ENCODE results near the gene ERBB4.
A peak's percentile ranks its signal among the peaks of the same experiment; 100 is the strongest.

The ERBB4 gene

DNA sequence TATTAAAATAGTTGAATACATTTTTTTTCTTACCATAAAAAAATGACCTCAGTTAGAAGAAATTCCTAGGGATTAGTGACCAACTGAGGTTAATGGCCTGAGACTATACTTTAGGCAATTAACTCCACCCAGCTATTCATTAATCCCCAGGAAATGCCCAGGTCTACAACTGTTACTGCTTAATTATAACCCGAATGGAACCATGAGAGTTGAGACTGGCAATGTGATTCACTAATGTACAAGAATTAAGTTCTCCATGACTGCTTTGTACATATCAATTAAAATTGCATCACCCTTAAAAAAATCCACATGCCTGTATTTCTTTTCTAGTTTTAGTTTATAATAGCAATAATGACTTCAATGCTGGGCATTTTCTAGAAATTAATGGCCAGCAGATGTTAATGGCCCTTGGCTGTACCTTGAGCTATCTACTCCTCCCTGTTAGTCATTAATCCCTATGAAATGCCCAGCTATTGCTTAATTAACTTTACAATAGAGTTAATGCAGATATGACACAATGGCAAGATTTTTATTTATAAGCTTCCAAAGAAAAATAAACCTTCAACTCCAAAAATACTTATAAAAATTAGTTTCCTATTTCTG lies 44.1 kb downstream of the ERBB4 start:
- no peak overlapping the region for H2AFZ ChIP-seq (ENCODE audit: low read length)
- TF ChIP-seq, protein P1, sequence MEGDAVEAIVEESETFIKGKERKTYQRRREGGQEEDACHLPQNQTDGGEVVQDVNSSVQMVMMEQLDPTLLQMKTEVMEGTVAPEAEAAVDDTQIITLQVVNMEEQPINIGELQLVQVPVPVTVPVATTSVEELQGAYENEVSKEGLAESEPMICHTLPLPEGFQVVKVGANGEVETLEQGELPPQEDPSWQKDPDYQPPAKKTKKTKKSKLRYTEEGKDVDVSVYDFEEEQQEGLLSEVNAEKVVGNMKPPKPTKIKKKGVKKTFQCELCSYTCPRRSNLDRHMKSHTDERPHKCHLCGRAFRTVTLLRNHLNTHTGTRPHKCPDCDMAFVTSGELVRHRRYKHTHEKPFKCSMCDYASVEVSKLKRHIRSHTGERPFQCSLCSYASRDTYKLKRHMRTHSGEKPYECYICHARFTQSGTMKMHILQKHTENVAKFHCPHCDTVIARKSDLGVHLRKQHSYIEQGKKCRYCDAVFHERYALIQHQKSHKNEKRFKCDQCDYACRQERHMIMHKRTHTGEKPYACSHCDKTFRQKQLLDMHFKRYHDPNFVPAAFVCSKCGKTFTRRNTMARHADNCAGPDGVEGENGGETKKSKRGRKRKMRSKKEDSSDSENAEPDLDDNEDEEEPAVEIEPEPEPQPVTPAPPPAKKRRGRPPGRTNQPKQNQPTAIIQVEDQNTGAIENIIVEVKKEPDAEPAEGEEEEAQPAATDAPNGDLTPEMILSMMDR (conservative IDR thresholded peaks at IDR 0.05; ENCODE audit: low read length), result no peak
- no peak for TF ChIP-seq EZH2phosphoT487 (IDR thresholded peaks at IDR 0.05; ENCODE audit: borderline replicate concordance)

DNA sequence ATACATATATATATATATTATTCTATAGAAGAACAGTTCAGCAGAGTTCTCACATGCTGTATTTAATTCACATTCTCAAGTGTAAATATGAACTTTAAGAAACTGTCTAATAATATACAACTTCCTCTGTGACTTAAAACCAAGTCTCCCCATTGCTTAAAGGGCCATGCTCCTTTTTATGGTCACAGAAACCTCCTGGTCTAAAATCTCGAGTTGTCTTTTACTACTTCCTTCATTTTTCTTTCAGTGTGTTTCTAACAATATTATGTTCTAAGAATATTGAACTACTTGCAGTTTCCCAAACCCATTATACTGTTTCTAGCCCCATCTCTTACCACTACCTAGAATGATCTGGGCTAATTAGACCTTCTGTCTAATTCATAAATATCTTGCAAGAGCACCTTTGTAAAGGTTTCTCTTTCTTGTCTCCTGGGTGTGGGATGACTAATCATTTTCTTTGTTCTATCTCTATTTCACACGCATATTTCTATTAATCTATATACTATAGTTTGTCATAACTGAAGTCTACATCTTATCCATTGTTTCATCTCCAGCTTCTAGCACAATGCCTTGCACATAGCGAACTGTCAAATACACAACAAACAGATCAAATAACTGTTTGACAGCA lies 48.8 kb downstream of the ERBB4 start:
- no peak overlapping the region for H3K4me3 ChIP-seq (ENCODE audit: low read length, poor library complexity, severe bottlenecking)
- H3K9me2 ChIP-seq (replicated peaks; ENCODE audit: low read depth, low read length), result no peaks in the 10 kb centered on the region
- no peak overlapping the region for H3K9ac ChIP-seq (ENCODE audit: low read depth, low read length, poor library complexity, severe bottlenecking)
- no peaks in the 10 kb centered on the region for H3K9me3 ChIP-seq (ENCODE audit: insufficient read depth, low read depth, low read length)
- no peaks in the 10 kb centered on the region for H4K20me1 ChIP-seq (ENCODE audit: insufficient read depth, low read length, poor library complexity, severe bottlenecking)
- no peaks in the 10 kb centered on the region for H3F3A ChIP-seq (ENCODE audit: low read depth)
- H3K79me2 ChIP-seq (ENCODE audit: insufficient read depth, low read length), result no peaks in the 10 kb centered on the region
- H3K27me3 ChIP-seq (ENCODE audit: insufficient read depth, low read length, poor library complexity, severe bottlenecking), result no peaks in the 10 kb centered on the region
- peaks cover 11% of the 10 kb centered on the region for H3K4me1 ChIP-seq (ENCODE audit: insufficient read depth, low read length, poor library complexity, severe bottlenecking)
- no peaks in the 10 kb centered on the region for H3K36me3 ChIP-seq (ENCODE audit: insufficient read depth, low read length)
- H3K4me2 ChIP-seq (ENCODE audit: low read depth, low read length, poor library complexity, severe bottlenecking), result peak overlapping the region; percentile 54
- TF ChIP-seq EZH2phosphoT487 (IDR thresholded peaks at IDR 0.05; ENCODE audit: borderline replicate concordance), result no peak
- TF ChIP-seq, protein P1 (conservative IDR thresholded peaks at IDR 0.05; ENCODE audit: low read length), result no peak
- peak overlapping the region; percentile 84 for H2AFZ ChIP-seq (ENCODE audit: low read length)

More for the DNA sequence above, 44.1 kb downstream of the ERBB4 start:
- Histone ChIP-seq H3F3A (ENCODE audit: low read depth) (no peaks in the 10 kb centered on the region), H3K9me3 (ENCODE audit: insufficient read depth, low read depth, low read length) (no peaks in the 10 kb centered on the region), H3K4me1 (ENCODE audit: insufficient read depth, low read length, poor library complexity, severe bottlenecking) (peaks cover 7% of the 10 kb centered on the region), H3K4me2 (ENCODE audit: low read depth, low read length, poor library complexity, severe bottlenecking) (no peak overlapping the region), H3K27me3 (ENCODE audit: insufficient read depth, low read length, poor library complexity, severe bottlenecking) (no peaks in the 10 kb centered on the region), H3K9me2 (replicated peaks; ENCODE audit: low read depth, low read length) (no peaks in the 10 kb centered on the region), H3K79me2 (ENCODE audit: insufficient read depth, low read length) (no peaks in the 10 kb centered on the region), H3K4me3 (ENCODE audit: low read length, poor library complexity, severe bottlenecking) (no peak overlapping the region), H4K20me1 (ENCODE audit: insufficient read depth, low read length, poor library complexity, severe bottlenecking) (no peaks in the 10 kb centered on the region), H3K9ac (ENCODE audit: low read depth, low read length, poor library complexity, severe bottlenecking) (no peak overlapping the region), H3K36me3 (ENCODE audit: insufficient read depth, low read length) (no peaks in the 10 kb centered on the region)

DNA sequence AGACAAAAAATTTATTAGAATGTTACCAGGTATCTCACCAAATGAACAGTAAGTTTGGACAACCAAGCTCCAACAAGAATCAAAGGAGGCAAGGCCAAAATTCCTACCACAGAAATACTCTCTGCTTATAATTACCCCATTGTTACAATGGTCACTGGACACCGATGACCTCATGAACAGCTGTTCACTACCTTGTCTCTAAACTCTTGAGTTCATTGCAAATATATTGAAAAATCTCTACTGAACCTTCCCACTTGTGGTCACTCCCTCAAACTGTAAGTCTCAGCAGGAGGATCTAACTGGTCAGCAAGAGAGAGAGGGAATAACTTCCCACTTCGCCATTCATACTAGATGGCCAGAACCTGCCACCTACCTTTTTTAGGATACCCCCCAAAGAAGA lies 50.0 kb downstream of the ERBB4 start:
- H3K9me3 ChIP-seq (ENCODE audit: insufficient read depth, low read depth, low read length), result no peaks in the 10 kb centered on the region
- H2AFZ ChIP-seq (ENCODE audit: low read length), result peak overlapping the region; percentile 23; the same call in 1 of the 2 replicates
- no peak overlapping the region for H3K9ac ChIP-seq (ENCODE audit: low read depth, low read length, poor library complexity, severe bottlenecking)
- no peak overlapping the region for H3K4me2 ChIP-seq (ENCODE audit: low read depth, low read length, poor library complexity, severe bottlenecking)
- peaks cover 11% of the 10 kb centered on the region for H3K4me1 ChIP-seq (ENCODE audit: insufficient read depth, low read length, poor library complexity, severe bottlenecking)
- no peaks in the 10 kb centered on the region for H4K20me1 ChIP-seq (ENCODE audit: insufficient read depth, low read length, poor library complexity, severe bottlenecking)
- no peaks in the 10 kb centered on the region for H3K79me2 ChIP-seq (ENCODE audit: insufficient read depth, low read length)
- H3K27me3 ChIP-seq (ENCODE audit: insufficient read depth, low read length, poor library complexity, severe bottlenecking), result no peaks in the 10 kb centered on the region
- H3K36me3 ChIP-seq (ENCODE audit: insufficient read depth, low read length), result no peaks in the 10 kb centered on the region
- H3K9me2 ChIP-seq (replicated peaks; ENCODE audit: low read depth, low read length), result no peaks in the 10 kb centered on the region
- no peak for TF ChIP-seq EZH2phosphoT487 (IDR thresholded peaks at IDR 0.05; ENCODE audit: borderline replicate concordance)
- TF ChIP-seq, protein P1 (conservative IDR thresholded peaks at IDR 0.05; ENCODE audit: low read length), result no peak
- H3F3A ChIP-seq (ENCODE audit: low read depth), result no peaks in the 10 kb centered on the region
- no peak overlapping the region for H3K4me3 ChIP-seq (ENCODE audit: low read length, poor library complexity, severe bottlenecking)
